ENCODE results near the gene C9orf152. TPM values are rescaled to one million over a fixed set of nuclear protein-coding genes. Genes with fewer than 3 reads are reported as not detected.

C9orf152 gene
- total and polyA plus RNA-seq, 7 donors: 0.08 TPM; not detected in 6

DNA sequence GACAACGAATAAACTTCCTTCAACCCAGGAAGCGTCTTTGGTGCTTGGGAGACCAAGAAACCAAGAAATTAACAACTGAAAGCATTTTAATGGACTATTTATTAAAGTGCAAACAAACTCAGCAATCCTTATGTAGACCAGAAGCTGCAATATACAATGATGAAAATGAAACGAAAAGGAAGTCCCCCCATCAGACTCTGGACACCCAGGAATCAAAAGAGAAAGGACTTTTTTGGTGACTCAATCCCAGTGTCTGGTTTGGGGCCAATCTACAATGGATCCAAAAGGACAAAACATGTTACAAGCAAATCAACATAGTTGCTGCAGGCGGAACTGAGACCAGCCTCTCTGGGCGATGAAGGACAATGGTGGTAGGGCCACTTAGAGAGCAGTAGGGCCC, 39.5 kb downstream of the C9orf152 start:
- intact Hi-C loops (cut with DNase I): no loop called here
- ATAC-seq (no peak), DNase-seq (no peak)
- Histone ChIP-seq H3K4me1 (no peaks in the 10 kb centered on the region), H3K36me3 (ENCODE audit: insufficient read depth in 1 of 2, low read depth in 1 of 2) (peaks cover 0 to 5% of the 10 kb centered on the region in 2 donors), H3K4me3 (no peak overlapping the region), H3K9me3 (no peaks in the 10 kb centered on the region), H3K27me3 (ENCODE audit: insufficient read depth in 3 of 3, low read length in 2 of 3) (no peaks in the 10 kb centered on the region), H3K27ac (no peak overlapping the region)
- 84 to 87% (median 86%) methylated on average over 5 of the region's 5 CpGs for WGBS, 3 donors
- TF ChIP-seq, protein P1, sequence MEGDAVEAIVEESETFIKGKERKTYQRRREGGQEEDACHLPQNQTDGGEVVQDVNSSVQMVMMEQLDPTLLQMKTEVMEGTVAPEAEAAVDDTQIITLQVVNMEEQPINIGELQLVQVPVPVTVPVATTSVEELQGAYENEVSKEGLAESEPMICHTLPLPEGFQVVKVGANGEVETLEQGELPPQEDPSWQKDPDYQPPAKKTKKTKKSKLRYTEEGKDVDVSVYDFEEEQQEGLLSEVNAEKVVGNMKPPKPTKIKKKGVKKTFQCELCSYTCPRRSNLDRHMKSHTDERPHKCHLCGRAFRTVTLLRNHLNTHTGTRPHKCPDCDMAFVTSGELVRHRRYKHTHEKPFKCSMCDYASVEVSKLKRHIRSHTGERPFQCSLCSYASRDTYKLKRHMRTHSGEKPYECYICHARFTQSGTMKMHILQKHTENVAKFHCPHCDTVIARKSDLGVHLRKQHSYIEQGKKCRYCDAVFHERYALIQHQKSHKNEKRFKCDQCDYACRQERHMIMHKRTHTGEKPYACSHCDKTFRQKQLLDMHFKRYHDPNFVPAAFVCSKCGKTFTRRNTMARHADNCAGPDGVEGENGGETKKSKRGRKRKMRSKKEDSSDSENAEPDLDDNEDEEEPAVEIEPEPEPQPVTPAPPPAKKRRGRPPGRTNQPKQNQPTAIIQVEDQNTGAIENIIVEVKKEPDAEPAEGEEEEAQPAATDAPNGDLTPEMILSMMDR (IDR thresholded peaks at IDR 0.05): no peak

DNA sequence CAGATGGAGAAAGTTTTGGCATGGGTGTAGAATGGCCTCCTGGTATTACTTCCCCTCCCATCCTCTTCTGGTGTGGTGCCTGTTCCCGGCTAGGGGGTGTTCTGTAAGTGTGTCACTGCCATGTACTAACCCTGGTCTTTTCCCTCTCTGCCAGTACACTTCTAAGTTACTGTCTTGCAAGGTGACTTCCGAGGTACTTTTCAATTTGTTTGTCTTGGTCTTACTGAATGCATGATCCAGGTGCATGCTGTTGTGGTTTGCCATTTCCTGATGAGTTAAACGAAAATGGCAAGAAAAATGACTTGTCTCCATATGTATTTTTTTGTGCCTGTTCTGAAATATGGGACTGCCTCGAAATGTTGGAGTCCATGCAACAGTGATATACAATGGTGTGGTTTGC, 46.0 kb downstream of the C9orf152 start:
- no peaks in the 10 kb centered on the region for H3K27me3 ChIP-seq (ENCODE audit: insufficient read depth in 3 of 3, low read length in 2 of 3)
- intact Hi-C loops (cut with DNase I): no loop called here
- H3K4me1 ChIP-seq: no peaks in the 10 kb centered on the region
- TF ChIP-seq, protein P1 (IDR thresholded peaks at IDR 0.05): no peak
- no peak for DNase-seq
- H3K4me3 ChIP-seq: no peak overlapping the region
- H3K27ac ChIP-seq: no peak overlapping the region
- no peak for ATAC-seq
- H3K36me3 ChIP-seq (ENCODE audit: insufficient read depth in 1 of 2, low read depth in 1 of 2): no peaks in the 10 kb centered on the region
- H3K9me3 ChIP-seq: no peaks in the 10 kb centered on the region
- WGBS, 3 donors: 75 to 80% (median 79%) methylated on average over 4 of the region's 4 CpGs

DNA sequence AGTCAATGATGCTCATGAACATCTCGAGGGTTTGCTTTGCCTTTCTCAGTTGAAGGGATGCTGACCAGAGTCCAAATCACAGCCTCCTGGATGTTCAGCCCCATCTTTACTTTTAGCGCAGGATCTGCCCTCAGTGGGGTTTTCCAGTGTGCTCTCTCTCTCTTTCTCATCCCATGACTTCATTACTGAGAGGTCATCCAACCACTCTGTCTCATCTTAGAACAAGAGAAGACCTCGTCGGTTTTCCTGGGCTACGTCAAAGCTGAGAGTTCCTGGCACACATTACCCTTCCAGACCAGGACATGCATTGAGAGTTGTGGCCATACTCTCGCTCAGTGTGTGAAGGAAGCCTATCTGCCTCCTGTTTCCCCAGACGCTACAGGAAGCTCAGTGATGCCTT, 47.3 kb downstream of the C9orf152 start:
- H3K27ac ChIP-seq: no peak overlapping the region
- peaks cover 2% of the 10 kb centered on the region for H3K4me1 ChIP-seq
- DNase-seq: no peak
- intact Hi-C loops (cut with DNase I): no loop called here
- H3K9me3 ChIP-seq: no peaks in the 10 kb centered on the region
- no peaks in the 10 kb centered on the region for H3K27me3 ChIP-seq (ENCODE audit: insufficient read depth in 3 of 3, low read length in 2 of 3)
- H3K36me3 ChIP-seq (ENCODE audit: insufficient read depth in 1 of 2, low read depth in 1 of 2): no peaks in the 10 kb centered on the region
- 86 to 92% (median 87%) methylated on average over 7 of the region's 7 CpGs for WGBS, 3 donors
- no peak for ATAC-seq
- TF ChIP-seq, protein P1 (IDR thresholded peaks at IDR 0.05): no peak
- no peak overlapping the region for H3K4me3 ChIP-seq

DNA sequence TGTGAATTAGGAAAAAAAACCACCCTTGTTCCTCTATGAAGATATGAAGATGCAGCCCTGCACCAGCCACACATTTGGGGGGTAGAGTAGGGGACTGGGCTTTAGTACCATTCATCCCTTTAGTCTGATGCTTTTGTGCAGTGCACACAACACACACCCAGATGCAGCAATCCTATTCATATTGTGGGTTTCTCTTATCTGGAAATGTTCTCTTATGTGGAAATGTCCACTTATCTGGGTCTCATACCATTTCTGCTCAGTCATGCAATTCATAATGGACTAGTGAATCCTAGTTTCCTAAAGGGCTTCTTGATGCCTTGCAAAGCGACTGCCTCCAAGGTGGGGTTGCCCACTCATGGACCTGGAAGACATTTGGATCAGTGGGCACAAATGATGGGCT, 47.8 kb downstream of the C9orf152 start:
- intact Hi-C loops (cut with DNase I): no loop called here

More for the DNA sequence above, 47.8 kb downstream of the C9orf152 start:
- Histone ChIP-seq H3K36me3 (ENCODE audit: insufficient read depth in 1 of 2, low read depth in 1 of 2) (no peaks in the 10 kb centered on the region), H3K9me3 (no peaks in the 10 kb centered on the region), H3K27me3 (ENCODE audit: insufficient read depth in 3 of 3, low read length in 2 of 3) (no peaks in the 10 kb centered on the region), H3K4me1 (peaks cover 6% of the 10 kb centered on the region), H3K4me3 (no peak overlapping the region), H3K27ac (no peak overlapping the region)
- WGBS, 3 donors: 100% methylated on average over 1 of the region's 1 CpG
- TF ChIP-seq, protein P1 (IDR thresholded peaks at IDR 0.05): no peak
- no peak for DNase-seq
- no peak for ATAC-seq

All from psoas muscle (tissue), 8 donors.